Lung (tissue), 12 donors: ENCODE results near the gene TARBP2. TPM values are rescaled to one million over a fixed set of nuclear protein-coding genes. Genes with fewer than 3 reads are reported as not detected.

Experiments used
- ATAC-seq: fragments of 200-7000 bp; cut with Tn5 transposase; one replicate; pipeline ENCODE4 v1.9.1; 2020; ENCODE audit warnings: moderate number of reproducible peaks; ENCODE audit not compliant: insufficient read depth, low FRiP score
- DNase-seq, 3 donors: peaks; one replicate each; pipeline ENCODE4 v3.0.0-alpha.2; 2013 to 2017
- H3K27ac ChIP-seq, 2 donors: one replicate each; pipeline ENCODE4 v1.5.1; 2013; ENCODE audit warnings: mild to moderate bottlenecking in 2 of 2, moderate library complexity in 2 of 2, control low read depth in 1 of 2, inconsistent platforms in 1 of 2, low read depth in 1 of 2, low read length in 1 of 2
- H3K27me3 ChIP-seq, 3 donors: one replicate each; pipeline ENCODE4 v1.5.1; 2013; ENCODE audit warnings: low read length in 2 of 3; ENCODE audit not compliant: control insufficient read depth in 3 of 3, insufficient read depth in 3 of 3
- H3K36me3 ChIP-seq, 4 donors: one replicate each; pipeline ENCODE4 v1.5.1; 2013; ENCODE audit warnings: low read length in 4 of 4, mild to moderate bottlenecking in 1 of 4, moderate library complexity in 1 of 4; ENCODE audit not compliant: control insufficient read depth in 4 of 4, insufficient read depth in 4 of 4
- H3K4me1 ChIP-seq, 5 donors: one replicate each; pipeline ENCODE4 v1.5.1; 2013; ENCODE audit warnings: low read length in 5 of 5, mild to moderate bottlenecking in 2 of 5, moderate library complexity in 1 of 5; ENCODE audit not compliant: control insufficient read depth in 5 of 5, insufficient read depth in 5 of 5
- H3K4me3 ChIP-seq: one replicate; pipeline ENCODE4 v1.5.1; 2013; ENCODE audit warnings: mild to moderate bottlenecking, control low read depth, moderate library complexity
- H3K9ac ChIP-seq, 2 donors: one replicate each; pipeline ENCODE4 v1.5.1; 2013; ENCODE audit warnings: low read length in 2 of 2, control low read depth in 1 of 2; ENCODE audit not compliant: insufficient read depth in 1 of 2
- H3K9me3 ChIP-seq, 4 donors: one replicate each; pipeline ENCODE4 v1.5.1; 2013; ENCODE audit warnings: low read length in 3 of 4, mild to moderate bottlenecking in 1 of 4, moderate library complexity in 1 of 4; ENCODE audit not compliant: control insufficient read depth in 4 of 4, insufficient read depth in 3 of 4
- WGBS, 2 donors: extraction: QIAGEN DNeasy Blood & Tissue Kit; methylation state at CpG; one replicate each; pipeline ENCODE4 v1.1.7; 2013; 5-methylcytosine and 5-hydroxymethylcytosine counted together
- polyA plus RNA-seq, 2 donors: library from polyadenylated mRNA; stranded (reverse); fragments of 200-250 nt; gene quantifications; one replicate each; pipeline ENCODE4 v1.2.1, GENCODE V29; 2013
- total RNA-seq, 2 donors: library from RNA; depleted of rRNA in 1 of 2; stranded (reverse); fragments of >200 nt in 1 of 2; gene quantifications; one replicate each; pipeline ENCODE4 v1.2.1, GENCODE V29; 2014 to 2021
- TF ChIP-seq, protein P1 (sequence below): IDR thresholded peaks from 2 replicates; pipeline ENCODE4 v1.5.1; 2012; ENCODE audit warnings: mild to moderate bottlenecking; ENCODE audit errors: control extremely low read depth, extremely low read depth
- donor health status: control.
- donor health status: control.
- donor health status: Bipolar disorder and iron deficiency.
- donor health status: healthy.
- donor health status: DM: yes; HTN: yes; CAD: no.

Gene TARBP2
- total and polyA plus RNA-seq, 4 donors: 32.2 to 41.3 (median 34.8) TPM

GRCh38 chr12:53510181-53510812 lies 9.2 kb downstream of the TARBP2 start:
- no peak overlapping the region for H3K9ac ChIP-seq
- ATAC-seq: no peak
- peaks cover 0 to 12% (median 2%) of the 10 kb centered on the region in 5 donors for H3K4me1 ChIP-seq
- H3K4me3 ChIP-seq: no peak overlapping the region
- peaks cover 30 to 39% (median 33%) of the 10 kb centered on the region in 4 donors for H3K36me3 ChIP-seq
- 89 to 97% methylated on average over 9 of the region's 9 CpGs for WGBS, 2 donors
- no peaks in the 10 kb centered on the region for H3K9me3 ChIP-seq
- TF ChIP-seq, protein P1, sequence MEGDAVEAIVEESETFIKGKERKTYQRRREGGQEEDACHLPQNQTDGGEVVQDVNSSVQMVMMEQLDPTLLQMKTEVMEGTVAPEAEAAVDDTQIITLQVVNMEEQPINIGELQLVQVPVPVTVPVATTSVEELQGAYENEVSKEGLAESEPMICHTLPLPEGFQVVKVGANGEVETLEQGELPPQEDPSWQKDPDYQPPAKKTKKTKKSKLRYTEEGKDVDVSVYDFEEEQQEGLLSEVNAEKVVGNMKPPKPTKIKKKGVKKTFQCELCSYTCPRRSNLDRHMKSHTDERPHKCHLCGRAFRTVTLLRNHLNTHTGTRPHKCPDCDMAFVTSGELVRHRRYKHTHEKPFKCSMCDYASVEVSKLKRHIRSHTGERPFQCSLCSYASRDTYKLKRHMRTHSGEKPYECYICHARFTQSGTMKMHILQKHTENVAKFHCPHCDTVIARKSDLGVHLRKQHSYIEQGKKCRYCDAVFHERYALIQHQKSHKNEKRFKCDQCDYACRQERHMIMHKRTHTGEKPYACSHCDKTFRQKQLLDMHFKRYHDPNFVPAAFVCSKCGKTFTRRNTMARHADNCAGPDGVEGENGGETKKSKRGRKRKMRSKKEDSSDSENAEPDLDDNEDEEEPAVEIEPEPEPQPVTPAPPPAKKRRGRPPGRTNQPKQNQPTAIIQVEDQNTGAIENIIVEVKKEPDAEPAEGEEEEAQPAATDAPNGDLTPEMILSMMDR: no peak
- H3K27ac ChIP-seq: no peak overlapping the region
- DNase-seq: no peak
- no peaks in the 10 kb centered on the region for H3K27me3 ChIP-seq

GRCh38 chr12:53513712-53514410 lies 12.8 kb downstream of the TARBP2 start:
- TF ChIP-seq, protein P1: no peak
- H3K4me3 ChIP-seq: no peak overlapping the region
- H3K36me3 ChIP-seq: peaks cover 35 to 51% (median 43%) of the 10 kb centered on the region in 4 donors
- no peak overlapping the region for H3K9ac ChIP-seq
- no peaks in the 10 kb centered on the region for H3K9me3 ChIP-seq
- H3K27me3 ChIP-seq: no peaks in the 10 kb centered on the region
- no peak for ATAC-seq
- peak overlapping the region in 1 of 2 donors; percentile 71 for H3K27ac ChIP-seq
- WGBS, 2 donors: 66 to 76% methylated on average over 6 of the region's 6 CpGs
- peak; percentile 28 to 71 (median 50) for DNase-seq
- H3K4me1 ChIP-seq: peaks cover 0 to 12% (median 6%) of the 10 kb centered on the region in 5 donors

DNA sequence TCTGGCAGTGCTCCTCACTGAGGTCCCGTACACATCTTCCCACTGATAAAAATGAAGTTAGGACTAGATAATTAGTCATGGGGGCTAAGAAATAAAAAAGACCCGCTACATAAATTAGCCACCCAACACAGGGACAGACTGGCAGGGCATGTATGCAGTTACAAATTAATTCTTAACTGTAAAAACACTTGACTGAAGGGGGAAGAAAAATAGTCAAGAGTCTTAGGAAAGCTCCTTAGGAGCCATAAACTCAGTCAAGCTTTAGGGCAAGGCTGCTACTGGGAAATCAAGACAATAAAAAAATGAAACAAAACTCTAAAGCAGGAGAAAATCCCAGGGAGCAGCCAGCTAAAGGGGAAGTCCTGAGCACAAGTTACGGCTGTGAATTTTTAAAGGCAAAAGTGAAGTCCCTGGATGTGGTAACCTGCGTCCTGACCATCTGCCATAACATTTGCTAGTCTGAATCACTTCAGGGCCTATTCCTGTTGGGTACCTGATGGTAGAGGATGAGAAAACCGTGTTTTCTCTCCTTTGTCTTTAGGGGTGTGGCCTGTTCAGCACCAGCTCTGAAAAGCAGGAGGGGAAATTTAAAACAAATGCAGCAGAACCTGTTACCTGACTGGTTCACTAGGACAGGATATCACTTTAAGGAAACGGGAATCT lies 13.7 kb downstream of the TARBP2 start:
- H3K27ac ChIP-seq: peak overlapping the region in 1 of 2 donors; percentile 71
- H3K9ac ChIP-seq: no peak overlapping the region
- H3K27me3 ChIP-seq: no peaks in the 10 kb centered on the region
- peak in 1 of 3 donors; percentile 59 for DNase-seq
- no peak overlapping the region for H3K4me3 ChIP-seq
- H3K9me3 ChIP-seq: no peaks in the 10 kb centered on the region
- TF ChIP-seq, protein P1: no peak
- peaks cover 0 to 12% (median 6%) of the 10 kb centered on the region in 5 donors for H3K4me1 ChIP-seq
- ATAC-seq: peak; percentile 10
- H3K36me3 ChIP-seq: peaks cover 35 to 56% (median 45%) of the 10 kb centered on the region in 4 donors
- WGBS, 2 donors: 60 to 67% methylated on average over 6 of the region's 6 CpGs
